GM12865 (cell line): ENCODE measurements around the gene MTUS2.
A peak's percentile ranks its signal among the peaks of the same experiment; 100 is the strongest.

Source experiments
- DNase-seq: peaks from one replicate; pipeline ENCODE4 v3.0.0; 2010; ENCODE audit warnings: low read depth
- H3K4me3 ChIP-seq: 2 replicates; pipeline ENCODE4 v1.5.1; 2011; ENCODE audit warnings: mild to moderate bottlenecking, low read depth, low read length, control low read depth
- TF ChIP-seq, protein P1 (sequence below): IDR thresholded peaks from 2 replicates; pipeline ENCODE4 v1.5.1; 2011; ENCODE audit warnings: low read length, control low read depth, low read depth, inconsistent platforms; ENCODE audit not compliant: insufficient read depth; ENCODE audit errors: missing control alignments

Gene MTUS2

DNA sequence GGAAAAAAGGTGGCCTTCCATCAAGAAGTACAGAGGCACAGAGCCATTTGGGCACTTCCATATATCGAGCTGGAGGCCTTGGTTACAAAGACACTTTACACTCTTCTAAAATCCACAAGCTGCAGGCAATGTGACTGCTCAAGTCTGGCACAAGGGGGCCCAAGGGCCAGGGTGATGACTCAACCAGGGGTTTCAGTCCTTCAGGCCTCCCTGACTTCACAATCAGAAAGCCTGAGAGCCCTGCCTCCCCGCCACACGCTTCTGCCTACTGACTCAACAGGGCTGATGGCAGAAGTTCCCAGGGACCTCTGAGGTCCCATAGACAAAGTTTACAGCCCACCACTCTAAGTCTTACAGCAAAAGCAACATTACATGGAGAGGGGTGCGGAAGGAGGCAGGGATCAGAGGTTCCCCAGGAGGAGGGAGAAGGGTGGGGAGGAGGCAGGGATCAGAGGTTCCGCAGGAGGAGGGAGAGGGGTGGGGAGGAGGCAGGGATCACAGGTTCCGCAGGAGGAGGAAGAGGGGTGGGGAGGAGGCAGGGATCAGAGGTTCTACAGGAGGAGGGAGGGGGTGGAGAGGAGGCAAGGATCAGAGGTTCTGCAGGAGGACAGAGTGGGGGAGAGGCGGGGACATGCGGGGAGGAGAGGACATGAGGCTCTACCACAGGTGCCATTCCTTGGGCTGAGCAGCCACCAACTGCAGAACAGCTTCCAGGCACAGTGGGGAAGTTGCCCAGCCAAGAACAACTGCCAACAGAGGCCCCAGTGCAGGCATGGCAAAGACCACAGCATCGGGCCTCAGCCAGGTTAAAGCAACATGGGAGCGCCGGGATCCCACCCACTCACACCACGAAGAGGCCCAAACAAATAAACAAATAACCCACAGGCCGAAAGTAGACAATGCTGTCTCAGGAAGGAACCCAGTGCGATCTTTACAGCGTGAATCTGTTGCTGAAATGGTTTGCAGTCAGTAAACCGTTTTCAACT lies 723.4 kb downstream of the MTUS2 start:
- no peak overlapping the region for H3K4me3 ChIP-seq
- TF ChIP-seq, protein P1, sequence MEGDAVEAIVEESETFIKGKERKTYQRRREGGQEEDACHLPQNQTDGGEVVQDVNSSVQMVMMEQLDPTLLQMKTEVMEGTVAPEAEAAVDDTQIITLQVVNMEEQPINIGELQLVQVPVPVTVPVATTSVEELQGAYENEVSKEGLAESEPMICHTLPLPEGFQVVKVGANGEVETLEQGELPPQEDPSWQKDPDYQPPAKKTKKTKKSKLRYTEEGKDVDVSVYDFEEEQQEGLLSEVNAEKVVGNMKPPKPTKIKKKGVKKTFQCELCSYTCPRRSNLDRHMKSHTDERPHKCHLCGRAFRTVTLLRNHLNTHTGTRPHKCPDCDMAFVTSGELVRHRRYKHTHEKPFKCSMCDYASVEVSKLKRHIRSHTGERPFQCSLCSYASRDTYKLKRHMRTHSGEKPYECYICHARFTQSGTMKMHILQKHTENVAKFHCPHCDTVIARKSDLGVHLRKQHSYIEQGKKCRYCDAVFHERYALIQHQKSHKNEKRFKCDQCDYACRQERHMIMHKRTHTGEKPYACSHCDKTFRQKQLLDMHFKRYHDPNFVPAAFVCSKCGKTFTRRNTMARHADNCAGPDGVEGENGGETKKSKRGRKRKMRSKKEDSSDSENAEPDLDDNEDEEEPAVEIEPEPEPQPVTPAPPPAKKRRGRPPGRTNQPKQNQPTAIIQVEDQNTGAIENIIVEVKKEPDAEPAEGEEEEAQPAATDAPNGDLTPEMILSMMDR, result peak; percentile 42
- peak; percentile 91 for DNase-seq

DNA sequence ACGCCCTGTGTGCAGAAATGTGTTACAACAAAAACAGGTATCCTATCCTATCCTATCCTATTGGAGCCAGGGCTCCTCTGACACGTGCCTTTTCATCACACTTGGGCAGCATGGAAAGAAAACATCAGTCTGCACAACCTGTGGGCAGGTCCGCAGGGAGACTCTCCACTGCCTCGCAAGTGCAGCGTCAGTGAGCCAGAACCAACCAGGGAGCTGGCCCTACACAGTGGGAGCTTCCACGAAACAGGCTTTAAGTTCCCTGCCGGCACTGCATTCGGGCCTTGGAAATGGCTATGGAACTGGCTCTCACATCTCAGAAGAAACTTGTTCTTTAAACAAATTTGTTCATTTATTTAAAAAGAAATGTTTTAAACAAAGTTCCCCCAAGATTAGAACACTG lies 725.8 kb downstream of the MTUS2 start:
- no peak for DNase-seq
- TF ChIP-seq, protein P1, result no peak
- no peak overlapping the region for H3K4me3 ChIP-seq

DNA sequence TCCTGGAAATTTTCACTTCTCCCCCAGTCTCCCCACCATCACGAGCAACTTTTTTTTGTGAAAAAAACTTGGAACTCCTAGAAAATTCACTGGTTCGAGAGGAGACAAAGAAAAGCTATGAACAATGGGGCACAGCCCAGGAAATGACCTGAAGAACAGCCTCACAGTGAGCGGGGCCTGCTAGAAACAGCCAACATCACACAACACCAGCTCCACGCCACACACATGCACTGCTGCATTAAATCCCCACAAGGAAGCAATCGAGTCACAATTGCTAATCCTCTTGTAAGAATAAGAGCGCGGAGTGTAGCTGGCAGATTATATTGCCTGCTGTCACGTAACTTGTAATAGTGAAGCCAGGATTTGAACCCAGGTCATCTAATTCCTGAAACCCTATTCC lies 726.5 kb downstream of the MTUS2 start:
- TF ChIP-seq, protein P1, result no peak
- H3K4me3 ChIP-seq, result no peak overlapping the region
- no peak for DNase-seq

DNA sequence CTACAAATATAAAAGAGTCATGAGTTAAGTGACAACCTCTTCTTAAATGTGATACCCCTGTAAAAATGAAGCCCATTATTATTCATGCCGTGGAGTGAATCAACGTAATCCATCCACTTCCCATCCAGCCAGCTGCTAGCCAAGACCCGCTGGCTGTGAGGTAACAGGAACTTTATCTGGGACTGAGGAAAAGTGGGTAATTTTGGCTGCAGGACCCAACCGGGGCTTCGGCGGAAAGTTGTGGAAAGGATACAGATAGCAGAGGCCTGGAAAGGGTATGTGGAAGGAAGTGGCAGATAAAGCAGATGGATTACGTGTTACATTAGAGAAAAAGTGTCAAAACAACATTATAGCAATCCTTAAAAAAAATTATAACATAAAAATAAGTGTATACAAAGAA lies 727.0 kb downstream of the MTUS2 start:
- H3K4me3 ChIP-seq, result no peak overlapping the region
- no peak for DNase-seq
- TF ChIP-seq, protein P1, result no peak

DNA sequence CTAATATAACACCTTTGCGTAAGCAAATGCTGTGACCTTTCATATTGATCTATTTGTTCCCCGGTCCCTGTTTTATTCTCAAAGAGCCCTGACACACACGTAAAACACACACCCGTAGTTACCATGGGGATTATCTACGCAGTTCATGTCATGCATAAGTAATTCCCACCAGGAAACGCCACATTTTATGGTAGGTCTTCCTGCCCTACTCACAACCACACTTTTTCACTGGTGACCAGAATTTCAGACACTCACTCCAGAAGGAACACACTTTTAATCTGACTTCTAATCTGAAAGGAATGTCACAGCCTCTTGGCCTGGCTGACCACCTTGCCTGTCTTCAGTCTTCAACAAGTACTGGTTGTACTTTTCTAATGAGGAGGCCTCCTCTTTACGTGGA lies 728.6 kb downstream of the MTUS2 start:
- DNase-seq, result no peak
- H3K4me3 ChIP-seq, result no peak overlapping the region
- TF ChIP-seq, protein P1, result no peak

DNA sequence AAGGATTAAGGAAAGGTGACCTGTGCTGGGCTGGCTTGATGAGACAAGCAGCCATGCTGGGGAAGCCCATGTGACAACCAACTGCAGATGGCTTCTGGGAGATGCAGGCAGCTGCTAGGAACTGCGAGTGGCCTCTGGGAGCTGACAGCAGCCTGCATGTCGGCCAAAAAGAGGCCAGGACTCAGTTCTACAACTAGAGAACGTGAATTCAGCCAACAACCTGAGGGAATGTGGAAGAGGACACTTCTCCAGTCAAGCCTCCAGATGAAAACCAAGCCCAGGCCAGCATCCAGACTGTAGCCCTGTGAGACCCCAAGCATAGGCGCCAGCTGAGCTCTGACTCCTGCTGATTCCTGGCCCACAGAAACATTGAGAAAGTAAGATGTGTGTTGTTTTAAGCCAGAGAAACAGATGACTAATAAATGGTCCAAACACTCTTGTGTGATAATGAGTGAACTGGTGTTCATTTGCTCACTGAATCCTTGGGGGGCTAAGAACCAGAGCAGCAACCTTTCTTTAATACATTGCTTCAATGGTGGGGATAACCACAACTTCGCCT lies 730.4 kb downstream of the MTUS2 start:
- H3K4me3 ChIP-seq, result no peak overlapping the region
- DNase-seq, result no peak
- TF ChIP-seq, protein P1, result no peak

DNA sequence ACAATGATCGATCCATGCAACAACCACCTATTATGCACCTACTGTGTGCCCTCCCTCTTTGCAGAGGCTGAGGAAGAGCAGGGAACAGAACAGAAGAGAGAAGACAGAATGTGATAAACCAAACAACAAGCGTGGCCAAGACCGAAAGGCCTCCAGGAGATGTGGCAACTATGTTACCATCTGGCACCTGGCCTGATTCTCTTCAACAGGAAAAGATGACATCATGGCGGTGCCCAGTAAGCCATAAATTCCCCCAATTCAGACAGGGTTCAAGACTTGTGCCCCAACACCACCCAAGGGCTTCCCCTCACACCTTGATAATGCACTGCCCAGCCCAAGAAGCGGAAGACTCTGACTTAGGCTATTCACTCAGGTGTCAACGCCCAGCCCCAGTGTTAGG lies 731.1 kb downstream of the MTUS2 start:
- no peak overlapping the region for H3K4me3 ChIP-seq
- TF ChIP-seq, protein P1, result no peak
- no peak for DNase-seq
